ENCODE measurements around the gene DERA.

DNA sequence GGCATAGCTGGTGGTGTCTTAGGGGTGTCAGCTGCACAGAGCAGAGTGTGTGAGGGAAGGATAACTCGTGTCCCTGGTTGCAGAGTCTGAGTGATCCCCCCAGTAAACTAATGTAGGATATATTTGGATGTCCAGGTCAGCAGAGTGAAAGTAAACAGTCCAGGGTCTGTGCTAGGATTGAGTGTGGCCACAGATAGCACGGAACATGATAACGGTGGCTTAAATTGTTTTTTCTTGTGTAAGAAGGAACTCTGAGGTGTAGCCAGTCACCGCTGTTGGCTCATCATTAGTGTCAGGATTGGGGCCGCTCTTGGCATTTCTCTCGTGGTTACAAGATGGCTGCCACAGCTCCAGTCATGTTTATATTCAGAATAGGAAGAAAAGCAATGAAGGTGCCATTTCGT is 97.3 kb downstream of the DERA start:
- no peak for TF ChIP-seq POLR2A (IDR thresholded peaks at IDR 0.05)
- TF ChIP-seq, protein P1, sequence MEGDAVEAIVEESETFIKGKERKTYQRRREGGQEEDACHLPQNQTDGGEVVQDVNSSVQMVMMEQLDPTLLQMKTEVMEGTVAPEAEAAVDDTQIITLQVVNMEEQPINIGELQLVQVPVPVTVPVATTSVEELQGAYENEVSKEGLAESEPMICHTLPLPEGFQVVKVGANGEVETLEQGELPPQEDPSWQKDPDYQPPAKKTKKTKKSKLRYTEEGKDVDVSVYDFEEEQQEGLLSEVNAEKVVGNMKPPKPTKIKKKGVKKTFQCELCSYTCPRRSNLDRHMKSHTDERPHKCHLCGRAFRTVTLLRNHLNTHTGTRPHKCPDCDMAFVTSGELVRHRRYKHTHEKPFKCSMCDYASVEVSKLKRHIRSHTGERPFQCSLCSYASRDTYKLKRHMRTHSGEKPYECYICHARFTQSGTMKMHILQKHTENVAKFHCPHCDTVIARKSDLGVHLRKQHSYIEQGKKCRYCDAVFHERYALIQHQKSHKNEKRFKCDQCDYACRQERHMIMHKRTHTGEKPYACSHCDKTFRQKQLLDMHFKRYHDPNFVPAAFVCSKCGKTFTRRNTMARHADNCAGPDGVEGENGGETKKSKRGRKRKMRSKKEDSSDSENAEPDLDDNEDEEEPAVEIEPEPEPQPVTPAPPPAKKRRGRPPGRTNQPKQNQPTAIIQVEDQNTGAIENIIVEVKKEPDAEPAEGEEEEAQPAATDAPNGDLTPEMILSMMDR (IDR thresholded peaks at IDR 0.05) = no peak
